ENCODE results near the gene ITPR2. TPM values are rescaled to one million over a fixed set of nuclear protein-coding genes. Genes with fewer than 3 reads are reported as not detected.

The ITPR2 gene
- total and polyA plus RNA-seq, 2 of the 8 experiments (the other 6 are each of a cell fraction or from before 2014, with no cell fraction given): 4.1 to 48.3 TPM

GRCh38 chr12:26648999-26649398 is 184.0 kb downstream of the ITPR2 start:
- H3K27ac ChIP-seq (ENCODE audit: low read depth, low read length): no peak overlapping the region
- TF ChIP-seq EGR1 (IDR thresholded peaks at IDR 0.05; ENCODE audit: borderline replicate concordance, low read depth, low read length) (no peak), POLR2A (IDR thresholded peaks at IDR 0.05; ENCODE audit: control extremely low read depth in 1 of 2, low read depth in 2 of 2, low read length in 2 of 2) (no peak), NRF1 (IDR thresholded peaks at IDR 0.05; ENCODE audit: low read depth, low read length) (no peak), TAF1 (IDR thresholded peaks at IDR 0.05; ENCODE audit: low read depth, low read length) (no peak)

More at GRCh38 chr12:26648999-26649398, 184.0 kb downstream of the ITPR2 start:
- Histone ChIP-seq H4K20me1 (replicated peaks in 1 of 2; ENCODE audit: control insufficient read depth in 1 of 2, insufficient read depth in 2 of 2, low read length in 2 of 2) (no peaks in the 10 kb centered on the region), H4K8ac (ENCODE audit: extremely low read depth, insufficient read depth, low read length) (no peak overlapping the region), H4K91ac (replicated peaks; ENCODE audit: insufficient read length, low read length) (no peak overlapping the region), H2BK20ac (ENCODE audit: low read length) (no peak overlapping the region), H3K18ac (ENCODE audit: extremely low read depth, low read length) (no peak overlapping the region), H3K27me3 (replicated peaks in 1 of 4; ENCODE audit: control insufficient read depth in 3 of 4, extremely low read depth in 1 of 4, insufficient read depth in 3 of 4, low read length in 3 of 4) (no peaks in the 10 kb centered on the region), H2AFZ (ENCODE audit: low read length) (no peak overlapping the region), H2BK12ac (ENCODE audit: low read depth, low read length) (no peak overlapping the region), H3K4me2 (ENCODE audit: insufficient read depth in 1 of 2, low read depth in 2 of 2, low read length in 2 of 2) (no peak overlapping the region), H2BK120ac (replicated peaks; ENCODE audit: low read depth, low read length) (no peak overlapping the region), H3K79me2 (ENCODE audit: control insufficient read depth in 1 of 2, insufficient read depth in 2 of 2, low read length in 2 of 2) (no peaks in the 10 kb centered on the region), H3K9me3 (ENCODE audit: insufficient read depth in 2 of 2, low read depth in 1 of 2, low read length in 1 of 2) (no peaks in the 10 kb centered on the region), H3K9ac (replicated peaks in 1 of 4; ENCODE audit: extremely low read depth in 1 of 4, low read depth in 3 of 4, low read length in 3 of 4) (no peak overlapping the region), H4K5ac (ENCODE audit: insufficient read length, low read depth, low read length) (no peak overlapping the region), H2AK5ac (ENCODE audit: low read depth, low read length) (no peak overlapping the region), H3K14ac (ENCODE audit: insufficient read length) (no peak overlapping the region), H3K4ac (replicated peaks; ENCODE audit: insufficient read length, low read depth, low read length) (no peak overlapping the region), H3K56ac (replicated peaks; ENCODE audit: insufficient read length, low read depth, low read length) (no peak overlapping the region), H3K23ac (ENCODE audit: insufficient read length) (no peak overlapping the region), H2BK5ac (ENCODE audit: low read depth, low read length) (no peak overlapping the region), H3K4me3 (ENCODE audit: extremely low read depth in 1 of 4, insufficient read depth in 2 of 4, low read depth in 3 of 4, low read length in 4 of 4) (no peak overlapping the region), H3K4me1 (replicated peaks in 1 of 4; ENCODE audit: control insufficient read depth in 3 of 4, insufficient read depth in 4 of 4, low read length in 3 of 4) (peaks cover 0 to 3% (median 3%) of the 10 kb centered on the region in 4 experiments; a peak in 6 of 7 replicates), H3K23me2 (ENCODE audit: low read depth, low read length) (no peaks in the 10 kb centered on the region), H2BK15ac (ENCODE audit: low read length) (no peak overlapping the region), H3K36me3 (ENCODE audit: control insufficient read depth in 2 of 4, insufficient read depth in 4 of 4, low read length in 3 of 4) (peaks cover 0 to 16% (median 1%) of the 10 kb centered on the region in 4 experiments; a peak in 3 of 8 replicates), H3K79me1 (ENCODE audit: low read depth, low read length) (no peaks in the 10 kb centered on the region)
- 84% methylated on average over 1 of the region's 1 CpG; no CpG with 5 or more reads in 1 of the 2 experiments for WGBS, 2 experiments (ENCODE audit: extremely low coverage in 1 of 2, insufficient coverage in 1 of 2, insufficient read length in 1 of 2, insufficient replicate concordance in 2 of 2, low coverage in 1 of 2, low lambda C conversion rate in 2 of 2, missing lambda C conversion rate in 1 of 2)
- ChIA-PET CTCF (ENCODE audit: partially characterized antibody) (no interaction called here), POLR2A (ENCODE audit: partially characterized antibody) (no interaction called here)
- no peak for DNase-seq (ENCODE audit: low read depth in 1 of 2, low spot score in 2 of 2)
- no peak for FAIRE-seq
